OCI-M1 (cell line): Measurements from ENCODE around the gene ADD1.
A peak's percentile ranks its signal among the peaks of the same experiment; 100 is the strongest.

Experiments used
- DNase-seq: peaks from one replicate; lab custom pipeline; 2025; lab: John Stamatoyannopoulos, UW

ADD1 gene

DNA sequence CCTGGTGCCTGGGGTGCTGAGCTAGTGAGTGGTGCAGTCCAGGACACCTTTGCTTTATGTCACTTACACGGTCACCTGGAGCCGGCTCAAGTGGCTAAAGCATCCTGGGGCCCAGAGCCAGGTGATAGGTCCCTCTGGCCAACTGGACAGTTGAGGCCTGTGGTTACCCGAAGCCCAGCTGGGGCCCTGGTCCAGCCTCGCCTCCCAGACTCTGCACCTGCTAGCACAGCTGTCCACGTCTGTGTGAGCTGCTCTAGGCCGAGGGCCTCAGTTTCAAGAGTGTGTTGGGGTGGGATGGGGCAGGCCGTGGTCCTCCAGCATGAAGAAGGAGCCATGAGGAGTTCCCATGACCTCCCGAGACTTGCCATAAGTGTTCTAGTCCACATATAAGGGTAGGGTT is 7.7 kb upstream of the ADD1 start:
- no peak for DNase-seq

- DNase-seq: no peak
Observed at GRCh38 chr4:2836391-2836859, 7.2 kb upstream of the ADD1 start.

DNA sequence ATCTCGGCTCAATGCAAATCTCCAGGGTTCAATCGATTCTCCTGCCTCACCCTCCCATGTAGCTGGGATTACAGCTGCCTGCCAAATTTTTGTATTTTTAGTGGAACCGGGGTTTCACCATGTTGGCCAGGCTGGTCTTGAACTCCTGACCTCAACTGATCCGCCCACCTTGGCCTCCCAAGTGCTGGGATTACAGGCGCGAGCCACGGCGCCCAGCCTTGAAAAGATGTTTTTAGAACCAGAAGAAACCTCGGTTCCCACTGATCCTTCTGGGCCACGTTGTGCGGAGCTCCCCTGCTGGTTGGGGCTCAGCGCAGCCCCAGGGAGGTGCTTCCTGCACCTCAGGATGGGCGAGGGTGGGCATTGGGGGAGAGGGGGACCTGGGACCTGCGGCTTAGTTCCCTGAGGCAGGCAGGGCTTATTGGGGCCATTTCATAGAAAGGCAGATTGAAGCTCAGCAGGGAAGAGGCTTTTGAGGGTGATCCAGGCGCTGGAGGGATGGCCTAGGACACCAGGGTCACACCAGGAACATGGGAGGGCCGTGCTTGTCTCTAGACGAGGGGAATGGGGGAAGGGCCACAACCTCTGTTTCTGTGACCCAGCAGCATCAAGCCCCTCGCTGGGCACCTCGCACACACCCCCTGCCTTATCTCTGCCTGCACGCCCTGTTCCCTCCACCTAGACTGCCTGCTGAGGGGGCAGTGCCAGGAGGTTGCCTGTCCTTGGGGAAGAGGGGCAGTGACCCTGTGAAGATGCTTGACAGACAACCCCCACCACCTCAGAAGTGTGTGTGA is 6.3 kb upstream of the ADD1 start:
- no peak for DNase-seq

- no peak for DNase-seq
Observed at GRCh38 chr4:2837904-2838496, 5.6 kb upstream of the ADD1 start.

DNA sequence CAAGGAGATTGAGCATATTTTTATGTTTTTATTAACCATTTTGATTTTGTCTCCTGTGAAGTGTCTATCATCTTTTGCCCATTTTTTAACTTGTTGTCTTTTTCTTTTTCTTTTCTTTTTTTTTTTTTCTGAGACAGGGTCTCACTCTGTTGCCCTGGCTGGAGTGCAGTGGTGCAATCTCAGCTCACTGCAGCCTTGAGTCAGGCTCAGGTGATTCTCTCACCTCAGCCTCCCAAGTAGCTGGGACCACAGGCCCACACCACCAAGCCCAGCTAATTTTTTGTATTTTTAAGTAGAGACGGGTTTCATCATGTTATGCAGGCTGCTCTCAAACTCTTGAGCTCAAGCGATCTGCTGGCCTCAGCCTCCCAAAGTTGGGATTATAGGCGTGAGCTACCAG is 4.6 kb upstream of the ADD1 start:
- no peak for DNase-seq

DNA sequence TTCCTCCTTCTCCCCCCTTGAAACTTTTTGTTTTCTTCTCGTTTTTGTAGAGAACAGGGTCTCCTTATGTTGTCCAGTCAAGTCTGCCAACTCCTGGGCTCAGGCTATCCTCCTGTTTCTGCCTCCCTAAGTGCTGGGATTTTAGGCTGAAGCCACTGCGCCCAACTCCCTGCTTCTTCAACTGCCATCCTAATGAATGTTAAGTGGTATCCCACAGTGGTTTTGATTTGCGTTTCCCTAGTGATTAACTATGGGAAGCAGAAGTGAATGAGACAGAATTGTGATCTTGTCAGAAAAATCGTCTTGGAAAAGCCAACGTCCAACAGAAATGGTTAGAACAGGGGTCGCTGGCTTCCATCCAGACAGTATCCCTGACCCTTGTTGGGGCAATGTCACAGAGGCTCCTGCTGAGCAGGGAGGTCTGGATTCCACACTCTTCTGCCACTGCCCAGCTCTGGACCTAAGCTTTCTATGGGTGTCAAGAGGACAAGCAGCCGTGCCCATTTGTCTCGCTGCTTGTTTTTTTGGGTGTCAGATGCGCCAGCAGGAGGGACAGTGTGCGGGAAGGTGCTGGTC is 869 bp upstream of the ADD1 start:
- DNase-seq: peak; percentile 58

DNA sequence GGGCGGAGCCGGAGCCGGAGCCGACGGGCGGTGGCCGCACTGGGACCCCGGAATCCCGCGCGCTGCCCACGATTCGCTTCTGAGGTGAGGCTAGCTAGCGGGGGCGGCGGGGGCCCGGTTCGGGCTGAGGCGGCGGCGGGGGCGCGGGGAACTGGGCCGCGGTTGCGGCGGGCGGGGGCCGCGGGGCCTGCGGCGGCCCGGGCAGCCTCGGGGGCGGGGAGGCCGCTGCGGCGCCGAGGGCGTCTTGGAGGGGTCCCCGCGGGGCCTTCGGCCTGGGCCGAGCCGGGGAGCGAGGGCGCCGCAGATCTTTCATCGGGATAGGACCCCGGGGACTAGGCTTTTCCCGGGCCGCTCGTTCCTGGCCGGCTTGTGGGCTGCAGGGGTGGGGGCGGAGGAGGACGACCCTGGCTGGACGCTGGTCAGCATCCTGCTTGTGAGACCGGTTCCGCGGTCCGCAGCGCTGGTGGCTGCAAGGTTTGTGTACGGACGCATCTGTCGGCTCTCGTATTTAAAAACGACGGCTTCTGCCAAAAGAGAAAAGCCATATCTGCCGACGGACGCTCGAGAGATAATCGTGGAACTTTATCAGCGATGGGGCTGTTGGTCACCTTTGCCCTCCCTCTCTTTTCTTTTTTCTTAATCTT is 419 bp downstream of the ADD1 start:
- peak; percentile 47 for DNase-seq

DNA sequence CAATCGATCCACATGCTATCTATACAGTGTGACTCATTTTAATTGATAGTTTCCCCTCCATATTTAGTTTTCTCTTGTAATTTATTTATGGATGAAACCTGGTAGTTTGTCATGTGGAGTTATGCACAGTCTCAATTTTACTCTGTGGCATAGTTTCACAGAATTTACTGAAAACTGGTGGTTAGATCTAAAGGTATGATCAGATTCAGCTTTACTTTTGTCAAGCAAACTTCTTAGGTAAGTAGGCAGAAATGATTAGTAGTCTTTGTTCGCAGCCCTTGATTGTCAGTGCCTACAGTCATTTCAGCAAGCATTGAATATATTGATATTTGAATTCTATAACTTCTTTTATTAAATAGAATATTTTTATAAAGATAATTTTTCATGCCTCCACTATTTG is 2.5 kb downstream of the ADD1 start:
- DNase-seq: no peak

GRCh38 chr4:2847302-2847871 is 3.7 kb downstream of the ADD1 start:
- DNase-seq: no peak

DNA sequence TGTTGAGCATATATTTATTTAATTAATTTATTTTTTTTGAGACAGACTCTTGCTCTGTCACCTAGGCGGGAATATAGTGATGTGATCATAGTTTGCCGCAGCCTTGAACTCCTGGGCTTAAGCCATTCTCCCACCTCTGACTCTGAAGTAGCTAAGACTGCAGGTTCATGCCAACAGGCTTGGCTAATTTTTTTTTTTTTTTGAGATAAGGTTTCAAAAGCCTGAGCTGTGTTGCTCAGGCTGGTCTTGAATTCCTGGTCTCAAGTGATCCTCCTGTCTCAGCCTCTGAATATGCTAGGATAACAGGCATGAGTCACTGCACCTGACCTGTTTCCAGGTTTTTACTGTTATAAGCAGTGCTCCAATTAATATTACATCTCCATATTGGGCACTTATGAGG is 4.8 kb downstream of the ADD1 start:
- DNase-seq: no peak

DNA sequence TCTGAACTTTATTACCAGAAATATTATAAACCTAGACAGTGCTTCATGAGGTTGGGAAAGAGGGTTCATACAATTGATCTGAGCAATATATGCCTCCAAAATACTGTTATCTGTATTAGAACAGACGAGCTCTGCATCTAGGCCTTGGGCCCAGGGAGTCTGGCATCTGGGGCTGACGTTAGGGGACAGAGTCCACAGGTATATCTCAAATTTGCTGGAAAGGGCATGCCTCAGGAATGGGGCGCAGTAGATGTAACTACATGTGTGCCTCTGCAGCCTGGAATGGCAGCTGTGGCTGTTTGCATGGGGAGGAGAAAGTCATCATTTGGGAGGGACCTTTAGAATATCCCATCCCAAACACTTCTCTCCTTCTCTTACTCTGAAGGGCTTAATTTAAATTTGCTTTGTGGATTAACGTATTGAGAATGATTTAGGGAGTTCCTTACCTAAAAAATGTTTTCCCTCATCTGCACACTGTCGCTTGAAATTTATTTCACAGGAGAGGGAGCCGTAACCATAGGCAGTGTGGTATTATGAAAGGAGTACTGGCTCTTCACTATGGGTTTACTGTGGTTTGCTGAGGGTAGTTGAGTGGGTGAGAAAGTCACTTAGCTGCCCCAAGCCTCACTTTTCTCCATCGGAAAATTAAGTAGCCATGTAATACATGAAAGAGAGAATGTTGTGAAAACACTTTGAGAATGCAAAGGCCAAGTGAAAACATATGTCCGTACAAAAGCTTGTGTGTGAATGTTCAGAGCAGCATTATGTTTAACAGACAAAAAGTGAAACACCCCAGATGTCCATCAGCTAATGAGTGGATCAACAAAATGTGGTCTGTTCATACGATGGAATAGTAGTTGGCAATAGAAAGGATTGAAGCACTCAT is 5.9 kb downstream of the ADD1 start:
- no peak for DNase-seq

DNA sequence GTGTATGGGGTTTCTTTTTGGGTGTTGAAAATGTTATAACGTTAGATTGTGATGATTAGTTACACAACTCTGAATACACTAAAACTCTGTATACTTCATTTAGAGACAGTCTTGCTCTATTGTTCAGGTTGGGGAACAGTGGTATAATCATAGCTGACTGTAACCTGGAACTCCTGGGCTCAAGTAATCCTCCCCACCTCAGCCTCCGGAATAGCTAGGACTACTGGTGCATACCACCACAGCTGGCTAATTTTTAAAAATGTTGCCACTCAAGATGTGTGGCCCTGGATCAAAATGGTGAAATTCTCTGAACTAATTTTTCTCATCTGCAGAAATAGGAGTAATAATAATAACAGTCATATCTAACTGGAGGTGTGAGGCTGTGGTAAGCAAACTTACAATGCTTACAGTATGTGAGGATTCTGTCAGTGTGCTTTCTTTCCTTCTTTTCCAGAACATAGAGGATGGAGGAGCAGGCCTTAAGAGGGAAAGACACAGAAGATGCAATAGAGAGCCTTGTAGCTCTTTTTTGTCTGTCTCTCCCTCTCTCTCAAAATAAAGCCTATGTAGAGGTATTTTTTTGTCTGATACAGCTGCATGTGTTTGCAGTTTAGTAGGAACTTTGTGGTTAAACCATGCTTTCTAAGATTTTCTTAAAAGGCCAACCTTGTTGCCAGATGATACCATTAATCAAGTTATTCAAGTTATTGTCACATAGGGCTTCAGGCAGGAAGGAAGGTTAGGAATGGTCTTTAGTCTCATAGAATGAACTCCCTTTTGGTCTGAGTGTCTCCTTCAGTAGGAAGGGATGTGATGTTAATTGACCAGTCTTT is 7.5 kb downstream of the ADD1 start:
- DNase-seq: no peak

DNA sequence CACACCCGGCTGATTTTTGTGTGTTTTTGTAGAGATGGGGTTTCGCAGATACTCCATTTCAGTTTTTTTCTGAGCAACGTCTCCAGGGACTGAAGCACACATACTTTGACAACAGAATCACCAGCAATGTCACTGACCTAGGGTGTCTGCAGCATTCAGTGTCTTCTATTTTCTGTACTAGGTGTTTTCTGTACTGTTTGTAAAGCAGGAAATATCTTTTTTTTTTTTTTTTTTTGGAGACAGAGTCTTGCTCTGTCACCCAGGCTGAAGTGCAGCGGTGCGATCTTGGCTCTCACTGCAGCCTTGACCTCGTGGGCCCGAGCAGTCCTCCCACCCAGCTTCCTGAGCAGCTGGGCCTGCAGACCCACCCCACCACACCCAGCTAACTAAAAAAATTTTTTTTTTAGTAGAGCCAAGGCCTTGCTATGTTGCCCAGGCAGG is 8.9 kb downstream of the ADD1 start:
- DNase-seq: no peak

DNA sequence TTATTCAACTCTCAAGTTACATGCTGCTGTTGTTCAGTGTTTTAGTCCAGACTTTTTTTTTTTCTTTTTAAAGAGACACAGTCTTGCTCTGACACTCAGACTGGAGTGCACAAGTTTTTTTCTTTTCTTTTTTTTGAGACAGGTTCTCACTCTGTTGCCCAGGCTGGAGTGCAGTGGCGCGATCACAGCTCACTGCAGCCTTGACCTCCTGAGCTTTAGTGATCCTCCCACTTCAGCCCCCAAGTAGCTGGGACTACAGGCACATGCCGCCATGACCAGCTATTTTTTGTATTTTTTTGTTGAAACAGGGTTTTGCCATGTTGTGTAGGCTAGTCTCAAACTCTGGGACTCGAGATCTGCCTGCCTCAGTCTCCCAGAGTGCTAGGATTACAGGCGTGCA is 11.9 kb downstream of the ADD1 start:
- DNase-seq: no peak

- no peak for DNase-seq
Observed at GRCh38 chr4:2856266-2856665, 12.6 kb downstream of the ADD1 start.

GRCh38 chr4:2857349-2857927 is 13.8 kb downstream of the ADD1 start:
- DNase-seq: no peak

DNA sequence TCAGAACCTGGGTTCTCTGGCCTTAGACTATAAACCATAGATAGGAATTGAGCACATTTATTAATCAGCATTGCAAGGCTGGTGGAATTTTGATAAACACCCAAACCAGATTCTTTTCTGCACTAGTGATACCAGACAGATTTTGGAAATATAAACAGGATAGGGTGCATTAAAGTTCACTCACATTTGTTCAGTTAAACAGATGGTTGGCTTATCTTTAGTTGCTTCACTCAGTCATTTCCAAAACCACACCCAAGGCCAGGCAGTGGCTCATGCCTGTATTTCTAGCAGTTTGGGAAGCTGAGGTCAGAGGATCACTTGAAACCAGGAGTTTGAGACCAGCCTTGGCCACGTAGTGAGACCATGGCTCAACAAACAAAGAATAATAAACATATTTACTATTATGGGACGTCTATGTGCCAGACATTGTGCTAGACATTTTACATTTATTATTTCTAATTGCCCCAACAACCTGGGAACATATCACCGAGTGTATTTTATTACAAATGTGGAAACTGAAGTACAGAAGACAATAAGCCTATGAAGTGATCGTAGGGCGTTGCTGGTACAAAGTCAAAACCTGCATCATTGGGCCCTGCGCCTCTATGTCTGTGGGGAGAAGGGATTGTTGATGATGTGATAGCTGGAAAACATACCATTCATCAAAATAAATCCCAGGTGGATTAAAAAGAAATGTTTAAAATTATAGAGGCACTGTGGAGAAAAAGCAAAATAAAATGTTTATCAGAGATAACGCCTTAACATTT is 15.0 kb downstream of the ADD1 start:
- DNase-seq: peak; percentile 84

GRCh38 chr4:2859514-2859913 is 15.9 kb downstream of the ADD1 start:
- DNase-seq: no peak
